HG03280 (cell line): ENCODE results near the gene CES2.

Experiments used
- ATAC-seq: cut with Tn5 transposase; IDR thresholded peaks from one replicate; pipeline ENCODE4 v1.9.1; 2021; ENCODE audit warnings: mild to moderate bottlenecking, moderate library complexity; ENCODE audit not compliant: unreplicated experiment

The CES2 gene

GRCh38 chr16:66918355-66918754 is 17.0 kb upstream of the CES2 start:
- no peak for ATAC-seq

- ATAC-seq = no peak
These were observed 16.3 kb upstream of the CES2 start, which contains the start of gene CDH16 for GRCh38 chr16:66918803-66919568. Gene CDH16 (minus strand): TSS chr16:66918885. CDS start chr16:66918065, 820 bp downstream.

DNA sequence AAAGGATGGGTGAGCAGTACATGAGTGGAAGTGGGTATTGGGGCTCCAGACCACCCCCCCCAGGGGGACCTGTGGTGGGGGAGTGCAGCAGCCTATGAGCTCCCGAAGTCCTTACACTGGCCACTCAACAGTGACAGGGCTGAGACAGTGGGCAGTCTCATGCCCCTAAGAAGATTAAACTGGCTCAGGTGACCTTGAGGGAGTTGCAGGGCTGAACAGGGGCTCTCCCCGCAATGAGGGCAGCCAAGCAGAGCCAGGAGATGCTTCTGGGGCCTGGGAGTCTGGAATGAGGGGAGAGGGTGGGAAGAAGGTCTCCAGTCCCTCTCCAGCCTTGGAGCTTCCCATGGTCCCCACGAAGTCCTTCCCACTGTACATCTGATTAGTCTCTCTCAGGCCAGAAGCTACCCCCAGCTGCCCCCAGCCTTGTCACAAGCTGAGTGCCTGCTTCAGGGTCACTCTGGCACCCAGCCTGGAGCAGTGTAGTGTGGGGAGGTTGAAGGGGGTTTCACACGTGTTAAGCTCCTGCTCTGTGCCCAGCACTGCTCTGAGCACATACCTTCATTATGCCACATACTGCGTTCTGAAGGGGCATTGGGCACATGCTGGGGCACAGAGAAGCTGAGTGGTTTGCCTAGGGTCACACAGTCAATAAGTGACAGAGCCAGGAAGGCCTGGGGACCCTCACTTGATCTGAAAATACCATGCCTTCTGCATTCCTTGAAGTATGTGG is 15.6 kb upstream of the CES2 start:
- no peak for ATAC-seq

DNA sequence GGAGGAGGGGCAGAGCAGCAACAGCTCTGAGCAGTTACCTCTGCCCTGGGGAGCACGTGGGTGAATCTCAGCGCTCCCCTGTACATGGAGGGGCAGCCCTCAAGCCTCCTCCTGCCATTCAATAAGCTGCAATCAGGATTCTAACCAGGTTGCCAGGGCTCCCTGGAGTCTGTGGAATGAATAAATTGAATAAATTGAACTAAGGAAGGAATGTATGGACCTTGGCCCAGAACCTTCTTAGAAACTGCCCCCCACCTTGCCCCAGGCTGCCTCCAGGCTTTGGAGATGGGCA is 15.1 kb upstream of the CES2 start:
- no peak for ATAC-seq

DNA sequence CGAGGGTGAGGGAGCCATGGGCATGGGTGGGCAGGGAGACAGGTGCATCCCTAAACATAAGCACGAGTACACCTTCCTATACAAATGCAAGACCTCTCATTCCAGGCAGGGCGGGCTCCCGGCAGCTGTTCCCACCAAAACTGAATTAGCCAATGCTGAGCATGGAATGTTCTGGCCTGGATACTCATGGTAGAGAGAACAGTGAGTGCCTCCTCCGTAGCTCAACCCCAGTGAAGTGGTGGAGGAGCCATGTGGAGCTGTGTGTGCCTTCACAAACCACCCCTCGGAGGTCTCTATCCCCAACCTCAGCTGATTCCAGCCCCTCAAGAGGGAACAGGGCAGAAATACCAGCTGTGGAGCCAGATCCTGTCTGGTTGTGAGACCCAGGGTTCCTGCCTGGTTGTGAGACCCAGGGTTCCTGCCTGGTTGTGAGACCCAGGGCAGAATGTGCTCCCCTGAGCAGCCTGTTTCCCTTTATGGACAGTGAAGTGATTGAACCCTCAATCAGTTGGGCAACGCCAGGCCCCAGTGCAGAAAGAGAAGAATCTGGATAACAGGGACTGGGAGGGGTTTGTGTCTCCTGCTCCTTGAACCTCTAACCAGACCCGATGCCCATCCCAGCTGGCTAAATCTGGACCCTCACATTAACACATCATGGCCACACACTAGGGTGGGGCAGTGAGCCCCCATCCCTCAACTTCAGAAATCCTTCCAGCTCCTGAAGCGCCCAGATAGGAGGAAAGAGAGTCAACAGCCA is 14.2 kb upstream of the CES2 start:
- ATAC-seq = no peak

DNA sequence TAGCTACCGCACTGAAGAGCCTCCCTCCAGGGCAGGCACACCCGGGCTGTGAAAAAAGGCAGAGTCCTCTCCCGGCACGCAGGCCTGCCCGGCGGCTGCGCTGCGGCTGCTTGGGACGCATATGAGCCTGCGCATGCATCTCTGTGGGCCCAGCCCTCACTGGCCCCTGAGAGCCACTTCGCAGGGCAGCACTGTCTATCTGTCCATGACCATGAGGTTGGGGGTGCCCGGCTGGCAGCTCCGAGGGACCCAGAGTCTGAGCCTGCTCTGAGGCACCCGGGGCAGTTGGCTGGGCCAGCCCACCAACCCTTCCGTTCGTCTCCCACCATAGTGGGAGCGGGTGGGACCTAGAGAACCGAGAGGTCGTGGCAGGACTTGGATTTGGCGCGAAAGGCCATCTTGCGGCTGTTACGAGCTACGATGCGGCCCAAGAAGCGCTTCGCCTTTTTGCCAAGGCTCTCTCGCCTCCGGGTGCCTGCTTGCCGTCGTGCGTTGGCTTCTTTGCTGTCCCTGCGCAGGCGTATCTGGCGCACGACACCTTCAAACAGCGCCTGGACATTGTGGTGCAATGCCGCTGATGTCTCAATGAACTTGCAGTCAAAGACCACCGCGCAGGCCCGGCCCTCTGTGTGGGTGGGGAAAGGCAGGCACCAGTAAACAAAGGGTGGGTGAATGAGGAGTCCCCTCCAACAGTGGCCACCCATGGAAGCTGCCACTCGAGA is 13.4 kb upstream of the CES2 start:
- ATAC-seq = no peak

DNA sequence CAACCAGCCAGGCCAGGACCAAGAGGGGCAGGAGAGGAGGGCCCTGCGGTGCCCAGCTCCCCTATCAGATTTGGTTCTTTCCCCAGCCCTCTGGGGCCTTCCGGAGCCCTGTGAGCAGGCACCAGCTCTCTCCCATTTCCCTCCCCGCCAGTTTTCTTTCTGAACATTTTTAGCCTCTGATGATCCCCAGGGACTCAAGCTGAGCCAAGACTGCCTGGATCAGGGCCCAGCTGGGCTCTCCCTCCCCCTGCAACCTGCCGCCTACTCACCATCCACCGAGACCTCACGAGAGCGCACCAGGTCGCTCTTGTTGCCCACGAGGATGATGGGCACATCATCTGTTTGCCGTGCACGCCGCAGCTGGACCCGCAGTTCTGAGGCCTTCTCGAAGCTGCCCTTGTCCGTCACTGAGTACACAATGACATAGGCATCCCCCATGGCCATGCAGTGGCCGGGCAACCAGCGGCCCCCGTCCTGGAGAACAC is 12.0 kb upstream of the CES2 start:
- ATAC-seq = no peak

- ATAC-seq = no peak
These were observed 11.4 kb upstream of the CES2 start for GRCh38 chr16:66923866-66924265.

DNA sequence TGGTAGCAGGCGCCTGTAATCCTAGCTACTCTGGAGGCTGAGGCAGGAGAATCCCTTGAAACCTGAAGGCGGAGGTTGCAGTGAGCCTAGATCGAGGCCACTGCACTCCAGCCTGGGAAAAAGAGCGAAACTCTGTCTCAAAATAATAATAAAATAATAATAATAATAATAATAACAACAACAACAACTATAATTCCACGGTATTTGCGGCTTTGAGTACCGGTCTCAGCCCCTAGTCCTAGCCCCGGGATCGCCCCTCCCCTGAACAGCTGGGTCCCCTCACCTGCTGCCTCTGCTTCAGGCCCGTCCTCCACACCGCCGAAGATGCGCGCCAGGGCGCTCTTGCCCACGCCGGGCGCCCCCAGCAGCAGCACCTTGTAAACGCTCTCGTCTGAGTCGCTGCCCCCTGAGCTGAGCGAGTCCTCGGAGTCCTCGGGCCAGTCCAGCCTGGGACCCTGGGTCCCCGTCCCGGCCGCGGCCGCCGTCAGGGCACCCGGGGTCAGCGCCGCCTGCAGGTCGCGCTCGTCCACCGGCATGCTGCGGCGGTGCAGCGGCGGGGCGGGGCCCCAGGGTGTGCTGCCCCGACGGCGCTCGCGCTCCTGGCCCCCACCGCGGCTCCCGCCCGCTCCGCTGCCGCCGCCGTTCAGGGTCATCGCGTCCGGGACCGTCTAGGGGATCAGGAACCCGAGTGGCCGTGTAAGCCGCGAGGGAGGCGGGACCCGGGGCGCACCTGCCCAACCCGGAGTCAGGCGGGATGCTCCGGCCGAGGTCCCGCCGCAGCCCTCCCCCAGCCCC is 10.6 kb upstream of the CES2 start:
- ATAC-seq = no peak

GRCh38 chr16:66925322-66925840 is 9.9 kb upstream of the CES2 start, which contains the start of gene RRAD:
Gene RRAD (minus strand): TSS chr16:66925535. CDS start chr16:66925179, 356 bp downstream.
- no peak for ATAC-seq

DNA sequence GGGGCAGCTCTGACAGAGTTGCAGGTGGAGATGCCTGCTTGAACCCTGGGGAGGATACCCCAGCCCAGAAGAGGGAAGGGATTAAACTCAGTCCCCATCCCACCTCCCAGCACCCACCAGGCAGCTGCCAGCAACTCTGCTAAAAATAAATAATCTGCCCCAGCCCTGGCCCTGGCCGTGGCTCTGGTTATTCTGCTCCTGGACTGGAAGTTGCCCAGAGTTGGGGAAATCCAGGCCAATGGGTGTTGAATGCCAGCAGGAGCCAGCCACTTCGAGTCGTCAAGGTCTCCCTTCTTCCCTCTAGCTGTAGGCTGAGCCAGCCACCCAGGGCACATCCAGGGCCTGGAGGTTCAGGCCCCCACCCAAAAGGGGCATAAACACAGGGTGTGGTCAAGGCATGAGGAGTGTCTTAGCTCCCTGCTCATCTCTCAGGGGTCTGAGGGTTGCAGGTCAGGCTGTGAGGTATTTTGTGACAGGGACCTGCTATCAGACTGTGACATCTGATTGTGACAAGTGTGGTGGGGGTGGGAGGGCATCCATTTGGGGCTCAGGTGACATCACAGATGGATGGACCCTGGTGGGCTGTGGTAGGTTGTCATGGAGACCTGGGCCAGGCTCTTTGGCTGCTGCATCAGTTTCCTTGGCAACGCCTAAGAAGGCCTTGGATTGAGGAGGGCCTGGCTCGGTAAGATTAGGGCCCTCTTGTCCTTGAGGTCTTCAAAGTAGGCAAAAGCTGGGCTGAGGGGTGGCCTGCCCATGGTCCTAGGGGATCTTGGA is 9.0 kb upstream of the CES2 start:
- ATAC-seq = no peak

DNA sequence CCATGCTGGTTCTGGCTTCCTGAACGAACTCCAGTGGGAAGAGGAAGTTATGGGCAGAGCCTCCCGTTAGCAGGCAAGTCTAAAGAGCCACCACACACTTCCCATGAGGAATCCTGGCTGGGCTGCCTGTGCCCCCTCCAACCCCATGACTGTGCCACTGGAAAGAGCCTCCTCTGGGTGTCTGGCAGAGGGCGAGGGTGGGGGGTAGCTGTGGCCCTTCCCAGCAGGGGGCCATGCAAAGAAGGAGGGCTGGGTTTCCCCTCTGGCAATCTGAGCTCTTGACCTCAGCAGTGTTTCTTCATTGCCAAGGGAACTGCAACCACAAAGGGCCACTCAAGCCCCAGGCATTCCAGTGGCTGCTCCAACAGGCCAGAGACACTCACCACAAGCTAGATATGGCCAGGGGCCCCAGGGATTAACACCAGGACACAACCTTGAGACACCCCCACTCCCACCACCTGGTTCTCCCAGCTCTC is 8.3 kb upstream of the CES2 start:
- no peak for ATAC-seq

DNA sequence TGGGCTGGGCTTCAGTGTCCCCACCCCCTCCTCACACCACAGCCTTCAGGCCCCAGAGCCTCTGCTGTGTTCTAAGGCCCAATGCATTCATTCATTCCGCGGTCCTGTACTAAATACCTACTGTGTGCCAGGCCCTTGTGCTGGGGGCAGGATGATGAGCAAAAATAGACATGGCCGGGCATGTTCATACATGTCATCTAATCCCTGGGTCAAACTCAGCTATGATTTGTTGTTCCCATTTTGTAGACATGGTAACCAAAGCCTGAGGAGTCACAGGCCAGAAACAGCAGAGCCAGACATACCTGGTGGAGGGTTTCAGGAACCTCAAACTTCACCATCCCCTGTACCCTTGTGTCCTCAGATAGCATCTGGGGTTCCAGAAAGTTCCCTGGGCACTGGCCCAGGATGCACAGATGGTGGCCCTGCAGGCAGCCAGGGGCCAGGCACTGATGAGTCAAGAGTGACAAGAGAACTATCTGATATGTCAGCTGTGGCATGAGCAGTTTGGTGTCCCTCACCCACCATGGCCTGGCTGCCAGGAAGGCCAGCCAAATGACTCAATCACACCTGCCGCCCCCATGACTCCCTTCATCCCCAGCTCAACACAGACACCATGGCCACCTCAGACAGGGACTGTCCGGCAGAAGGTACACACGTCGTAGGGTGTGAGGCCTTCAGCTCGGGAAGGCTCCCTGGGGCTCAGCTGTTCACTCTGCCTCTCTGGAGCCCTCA is 7.2 kb upstream of the CES2 start:
- no peak for ATAC-seq

DNA sequence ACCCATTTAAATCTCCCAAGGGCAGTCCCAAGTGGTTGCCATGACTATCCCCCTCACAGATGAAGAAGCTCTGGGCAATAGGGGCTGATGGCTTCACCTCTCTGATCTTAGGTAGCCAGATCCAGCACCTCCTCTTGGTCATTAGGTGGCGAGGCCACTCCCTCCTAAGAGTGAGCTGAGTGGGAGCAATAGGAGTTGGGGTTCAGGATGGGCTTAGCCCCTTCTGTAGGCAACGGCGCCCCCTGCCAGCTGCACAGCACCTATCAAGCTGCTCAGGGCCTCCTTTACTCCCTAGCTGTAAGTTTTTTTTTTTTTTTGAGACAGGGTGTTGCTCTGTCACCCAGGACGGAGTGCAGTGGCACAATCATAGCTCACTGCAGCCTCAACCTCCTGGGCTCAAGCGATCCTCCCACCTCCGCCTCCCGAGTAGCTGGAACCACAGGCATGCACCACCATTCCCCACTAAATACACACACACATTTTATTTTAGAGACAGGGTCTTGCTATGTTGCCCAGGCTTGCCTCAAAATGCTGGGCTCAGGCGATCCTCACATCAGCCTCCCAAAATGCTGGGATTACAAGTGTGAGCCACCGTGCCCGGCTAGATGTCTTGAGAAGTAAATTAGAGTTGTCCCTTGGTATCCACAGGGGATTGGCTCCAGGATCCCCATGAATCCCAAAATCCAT is 6.5 kb upstream of the CES2 start:
- no peak for ATAC-seq

DNA sequence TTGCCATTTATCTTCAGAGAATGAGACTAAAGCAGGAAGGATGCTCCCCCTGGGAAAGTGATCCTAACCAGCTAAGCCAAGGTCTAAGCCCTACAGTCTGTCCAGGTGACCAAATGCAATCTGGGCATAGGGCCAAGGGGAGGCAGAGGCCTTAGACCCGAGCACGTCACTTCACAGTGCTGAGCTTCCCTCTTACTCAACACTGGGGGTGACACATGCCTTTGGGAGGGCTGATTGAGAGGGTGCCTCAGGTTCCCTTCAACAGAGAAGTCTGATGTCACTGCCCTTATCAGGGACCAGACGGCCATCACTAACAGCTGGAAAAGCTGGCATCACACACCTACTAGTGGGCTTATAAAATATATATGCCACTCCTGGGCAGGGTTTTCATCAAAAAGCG is 5.1 kb upstream of the CES2 start:
- no peak for ATAC-seq

DNA sequence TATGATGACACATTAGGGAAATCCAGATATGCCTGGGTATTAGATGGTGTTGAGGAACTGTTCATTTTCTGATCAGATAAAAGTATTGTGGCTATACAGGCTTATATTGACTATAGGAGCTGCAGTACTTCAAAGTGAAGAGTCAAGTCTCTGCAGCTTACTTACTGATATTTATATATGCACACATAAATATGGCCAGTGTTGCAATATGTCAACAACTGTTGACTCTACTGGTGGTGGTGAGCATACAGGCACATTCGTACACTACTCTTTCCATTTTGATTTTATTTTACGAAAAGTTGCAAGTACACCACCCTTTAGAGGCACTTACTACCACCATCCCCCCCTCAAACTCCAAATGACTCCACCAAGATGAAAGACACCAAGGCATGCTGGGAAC is 3.7 kb upstream of the CES2 start:
- no peak for ATAC-seq

- ATAC-seq = no peak
These were observed 3.2 kb upstream of the CES2 start for GRCh38 chr16:66932076-66932475.

DNA sequence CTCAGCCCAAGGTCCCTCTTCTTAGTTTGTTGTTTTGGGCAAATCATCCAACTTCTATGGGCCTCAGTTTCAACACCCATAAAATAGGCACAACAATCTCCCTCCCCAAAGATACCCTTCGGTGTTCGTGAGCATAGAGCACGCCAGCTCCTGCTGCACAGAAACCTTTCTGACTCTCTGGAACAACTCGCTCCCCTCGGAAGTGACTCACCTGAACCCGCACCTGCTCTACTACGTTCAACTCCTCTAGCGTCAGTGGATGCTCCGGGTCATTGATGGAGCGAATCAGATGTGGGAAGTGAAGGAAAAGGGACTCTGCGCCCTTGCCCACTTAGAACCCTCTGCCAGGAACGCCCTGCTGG is 1.6 kb upstream of the CES2 start:
- ATAC-seq = no peak
